Retina (tissue), 1 donor: Measurements from ENCODE around the gene IFI30.

Experiments used
- DNase-seq: peaks from one replicate; pipeline ENCODE4 v3.0.0-alpha.2; 2016

The IFI30 gene

GRCh38 chr19:18172331-18173053, 1.1 kb upstream of the IFI30 start:
- no peak for DNase-seq

DNA sequence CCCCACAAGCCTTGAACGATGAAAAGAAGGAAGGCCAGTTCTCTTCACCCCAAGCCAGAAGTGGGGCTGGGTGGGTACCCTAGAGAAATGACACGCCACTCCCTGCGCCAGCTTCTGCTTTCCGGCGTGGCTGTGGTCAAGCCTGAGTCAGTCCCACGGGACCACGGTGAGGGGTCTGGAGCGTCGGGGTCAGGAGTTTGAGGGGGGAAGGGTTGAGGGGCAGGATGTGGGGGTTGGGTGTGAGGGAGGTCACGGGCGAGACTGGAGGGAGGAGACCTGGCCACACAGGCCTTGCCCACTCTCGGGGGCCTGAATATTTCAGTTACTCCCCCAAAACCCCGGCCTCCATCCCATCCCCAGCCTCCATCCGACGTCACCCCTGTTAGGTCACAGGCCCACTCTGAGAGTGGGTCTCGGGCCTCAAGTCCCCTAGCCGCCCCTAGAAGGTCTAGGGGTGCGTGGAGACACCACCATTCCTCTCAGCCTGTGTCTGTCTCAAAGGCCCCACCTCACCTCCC, 500 bp upstream of the IFI30 start:
- DNase-seq, result no peak

- DNase-seq, result no peak
Observed at GRCh38 chr19:18174983-18175382, 1.4 kb downstream of the IFI30 start.

GRCh38 chr19:18176367-18177310, 3.0 kb downstream of the IFI30 start:
- DNase-seq, result no peak

DNA sequence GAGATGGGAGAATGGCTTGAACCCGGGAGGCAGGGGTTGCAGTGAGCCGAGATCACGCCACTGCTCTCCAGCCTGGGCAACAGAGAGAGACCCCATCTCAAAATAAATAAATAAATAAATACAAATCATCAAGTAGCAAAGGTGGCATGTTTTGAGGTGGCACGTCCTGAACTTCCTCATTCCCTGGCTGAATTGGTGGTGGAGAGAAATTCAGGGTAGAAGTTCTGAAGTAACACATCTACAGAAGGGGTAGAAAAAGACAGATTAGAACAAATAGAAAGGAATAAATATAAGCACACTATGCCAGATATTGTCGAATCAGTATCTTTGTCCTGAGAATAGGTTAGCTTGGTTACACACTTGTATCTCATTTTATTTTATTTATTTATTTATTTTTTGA, 6.3 kb downstream of the IFI30 start:
- DNase-seq, result no peak

- no peak for DNase-seq
Observed at GRCh38 chr19:18183529-18183928, 9.9 kb downstream of the IFI30 start.

DNA sequence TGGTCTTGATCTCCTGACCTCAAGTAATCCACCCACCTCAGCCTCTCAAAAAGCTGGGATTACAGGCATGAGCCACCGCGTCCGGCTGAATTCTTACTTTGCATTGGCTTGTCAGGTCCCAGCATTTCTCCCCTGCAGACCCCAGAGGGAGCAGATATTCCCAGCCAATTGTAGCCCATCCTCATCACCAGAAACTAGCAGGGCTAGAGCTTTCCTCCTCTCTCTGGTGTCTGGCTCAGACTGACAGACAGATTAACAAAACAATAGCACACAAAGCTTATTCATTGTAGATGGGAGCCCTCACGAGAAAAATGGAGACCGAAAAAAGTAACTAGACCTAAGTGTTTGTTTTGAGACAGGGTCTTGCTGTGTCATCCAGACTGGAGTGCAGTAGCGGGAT, 11.9 kb downstream of the IFI30 start:
- DNase-seq, result no peak

DNA sequence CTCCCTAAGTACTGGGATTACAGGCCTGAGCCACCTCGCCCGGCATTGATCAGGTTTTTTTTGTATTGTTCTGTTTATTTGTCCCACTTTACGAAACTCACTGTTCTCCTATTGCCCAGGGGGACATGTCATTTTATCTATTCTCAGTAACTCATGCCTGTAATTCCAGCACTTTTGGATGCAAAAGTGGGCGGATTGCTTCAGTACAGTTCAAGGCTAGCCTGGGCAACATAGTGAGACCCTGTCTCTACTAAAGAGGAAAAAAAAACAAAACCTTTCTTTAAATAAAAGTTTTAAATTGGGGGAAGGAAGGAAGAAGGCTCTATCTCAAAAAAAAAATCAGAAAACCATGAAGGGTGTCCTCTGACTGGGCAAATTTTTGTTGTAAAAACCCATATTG, 16.7 kb downstream of the IFI30 start:
- no peak for DNase-seq

DNA sequence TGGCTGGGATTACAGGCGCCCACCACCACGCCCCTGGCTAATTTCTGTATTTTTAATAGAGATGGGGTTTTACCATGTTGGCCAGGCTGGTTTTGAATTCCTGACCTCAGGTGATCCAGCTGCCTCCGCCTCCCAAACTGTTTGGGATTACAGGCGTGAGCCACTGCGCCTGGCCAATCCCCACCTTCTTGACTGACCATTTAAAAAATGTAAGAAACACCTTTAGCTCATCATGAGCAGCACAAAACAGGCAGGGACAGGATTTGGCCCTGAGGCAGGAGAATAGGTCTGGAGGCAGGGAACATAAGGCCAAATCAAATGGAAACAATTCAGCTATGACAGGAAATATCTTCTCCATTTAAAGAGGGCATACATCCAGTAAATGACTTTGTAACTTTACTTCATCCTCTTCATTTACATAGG, 18.0 kb downstream of the IFI30 start:
- DNase-seq, result no peak

- peak; percentile 98 for DNase-seq
Observed at GRCh38 chr19:18192673-18193387, 19.2 kb downstream of the IFI30 start, which contains the start of gene MPV17L2. MPV17L2 (plus strand) TSS chr19:18193218; CDS start chr19:18193282, 64 bp downstream.

GRCh38 chr19:18193388-18194180, 20.0 kb downstream of the IFI30 start:
- no peak for DNase-seq

- DNase-seq, result no peak
Observed at GRCh38 chr19:18194181-18194530, 20.5 kb downstream of the IFI30 start.

GRCh38 chr19:18194554-18195238, 21.1 kb downstream of the IFI30 start:
- no peak for DNase-seq

DNA sequence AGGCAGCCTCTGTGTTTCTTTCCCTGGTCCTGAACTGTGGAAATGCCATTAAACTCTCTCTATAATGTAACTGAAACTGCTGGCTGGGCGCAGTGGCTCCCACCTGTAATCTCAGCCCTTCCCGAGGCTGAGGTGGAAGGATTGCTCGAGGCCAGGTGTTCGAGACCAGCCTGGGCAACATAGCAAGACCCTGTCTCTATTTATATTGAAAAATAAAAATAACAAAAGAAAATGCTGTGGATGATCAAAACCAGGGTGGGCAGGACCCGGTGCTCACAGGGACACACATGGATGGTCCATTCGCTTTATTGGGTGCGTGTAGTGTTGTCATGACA, 22.9 kb downstream of the IFI30 start:
- DNase-seq, result no peak

DNA sequence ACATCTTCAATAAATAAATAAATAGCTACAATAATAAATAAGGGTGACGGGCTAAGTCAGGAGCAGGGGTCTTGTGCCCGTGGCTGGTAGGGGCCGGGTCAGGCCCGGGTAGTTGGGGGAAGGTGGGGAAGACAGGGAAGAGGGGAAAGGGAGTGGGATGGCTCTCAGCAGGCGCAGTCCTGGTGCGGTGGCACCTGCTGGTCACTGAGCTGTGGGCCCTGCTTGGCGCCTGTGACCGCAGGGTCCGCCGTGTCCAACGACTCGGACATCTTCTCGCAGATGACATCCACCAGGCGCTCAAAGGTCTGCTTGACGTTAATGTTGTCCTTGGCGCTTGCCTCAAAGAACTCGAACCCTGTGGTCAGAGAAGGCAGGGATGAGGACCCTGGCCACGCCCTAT, 23.7 kb downstream of the IFI30 start:
- no peak for DNase-seq

DNA sequence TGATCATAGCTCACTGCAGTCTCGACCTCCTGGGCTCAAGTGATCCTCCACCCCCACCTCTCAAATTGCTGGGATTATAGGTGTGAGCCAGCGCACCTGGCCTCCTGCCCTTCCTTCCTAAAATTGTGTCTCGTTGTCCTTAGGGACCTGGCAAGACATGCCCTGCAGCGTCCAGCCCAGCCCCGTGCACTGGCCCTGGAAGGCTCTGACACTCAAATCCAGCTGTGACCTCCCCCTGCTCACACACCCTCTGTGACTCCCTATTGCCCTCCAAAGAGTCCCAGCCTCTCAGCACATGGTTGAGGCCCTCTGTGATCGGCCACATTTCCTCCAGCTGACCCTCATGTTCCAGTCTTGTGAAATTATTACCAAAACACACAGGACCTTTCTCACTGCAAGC, 24.3 kb downstream of the IFI30 start:
- no peak for DNase-seq

- DNase-seq, result no peak
Observed at GRCh38 chr19:18198374-18198773, 24.8 kb downstream of the IFI30 start.

DNA sequence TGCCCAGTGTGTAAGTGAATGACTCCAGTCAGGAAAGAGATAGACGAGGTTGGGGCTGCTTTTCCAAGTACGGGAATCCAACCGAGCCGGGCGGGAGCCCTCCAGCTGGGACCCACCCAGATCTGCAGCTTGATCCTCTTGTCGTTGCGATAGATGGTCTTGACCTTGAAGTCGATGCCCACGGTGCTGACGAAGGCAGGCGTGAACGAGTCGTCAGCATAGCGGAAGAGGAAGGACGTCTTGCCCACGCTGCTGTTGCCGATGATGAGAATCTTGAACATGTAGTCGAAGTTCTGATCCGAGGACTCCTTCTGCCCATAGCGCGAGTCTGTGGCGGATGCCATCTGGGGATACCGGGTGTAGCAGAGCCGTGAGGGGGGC, 28.8 kb downstream of the IFI30 start:
- DNase-seq, result no peak

GRCh38 chr19:18202778-18203407, 29.3 kb downstream of the IFI30 start:
- DNase-seq, result peak; percentile 73

DNA sequence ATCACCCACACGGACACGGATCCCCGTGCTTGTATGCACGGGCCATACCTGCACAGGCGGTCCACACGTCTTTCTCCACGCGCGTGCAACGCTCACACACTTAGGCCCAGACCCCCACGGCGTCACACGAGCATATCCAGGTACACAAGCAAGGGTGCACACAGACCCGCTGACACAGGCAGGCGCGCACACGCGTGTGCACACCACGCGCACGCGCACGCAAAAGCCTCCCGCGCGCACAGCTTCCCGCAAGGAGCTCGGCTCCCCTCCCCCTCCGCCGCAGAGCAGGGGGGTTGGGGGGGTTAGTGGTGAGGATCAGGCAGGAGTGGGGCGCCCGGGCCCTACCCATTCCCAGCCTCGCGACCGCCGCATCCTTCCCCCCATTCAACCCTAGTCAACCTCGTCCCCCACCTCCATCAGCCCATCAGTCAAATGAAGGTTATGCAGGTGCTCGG, 29.8 kb downstream of the IFI30 start:
- DNase-seq, result no peak

- peak; percentile 99 for DNase-seq
Observed at GRCh38 chr19:18203863-18204393, 30.3 kb downstream of the IFI30 start, which contains the start of gene RAB3A. RAB3A (minus strand) TSS chr19:18204042; CDS start chr19:18202740, 1,302 bp downstream.
